Kidney (tissue), 14 donors: ENCODE results near the gene ADAMTS6. TPM values are rescaled to one million over a fixed set of nuclear protein-coding genes. Genes with fewer than 3 reads are reported as not detected.
"Not testable (repeated sequence)": the region's sequence is repeated elsewhere in the genome, so short reads cannot be mapped to it uniquely, and the experiment has no call there.

ENCODE experiments used
- DNase-seq, 5 donors: peaks; one replicate each; pipeline ENCODE4 v3.0.0-alpha.2; 2013 to 2020
- FAIRE-seq: peaks from 2 replicates; lab custom pipeline; 2012; peaks lifted over from hg19 to GRCh38; lab: Jason Lieb, UNC
- H3K27ac ChIP-seq, 2 donors: one replicate each; pipeline ENCODE4 v1.7.0; 2013; ENCODE audit warnings: low read depth in 2 of 2, low read length in 2 of 2, inconsistent platforms in 1 of 2
- H3K27me3 ChIP-seq: one replicate; pipeline ENCODE4 v1.7.1; 2013; ENCODE audit warnings: low read length, inconsistent platforms; ENCODE audit not compliant: control insufficient read depth, insufficient read depth
- H3K36me3 ChIP-seq, 3 donors: one replicate each; pipeline versions ENCODE4 v1.7.0 to v1.7.1; 2013; ENCODE audit warnings: low read length in 3 of 3, control low read depth in 1 of 3, inconsistent platforms in 1 of 3; ENCODE audit not compliant: insufficient read depth in 3 of 3, control insufficient read depth in 2 of 3
- H3K4me1 ChIP-seq, 3 donors: one replicate each; pipeline versions ENCODE4 v1.7.0 to v1.7.1; 2013; ENCODE audit warnings: low read length in 3 of 3, inconsistent platforms in 1 of 3, low read depth in 1 of 3; ENCODE audit not compliant: control insufficient read depth in 2 of 3, insufficient read depth in 2 of 3
- H3K4me3 ChIP-seq, 3 donors: one replicate each; pipeline versions ENCODE4 v1.7.0 to v1.8.1; 2013; ENCODE audit warnings: low read length in 3 of 3, control low read depth in 1 of 3, inconsistent platforms in 1 of 3
- H3K9ac ChIP-seq, 3 donors: one replicate each; pipeline versions ENCODE4 v1.7.0 to v1.7.1; 2013; ENCODE audit warnings: low read length in 3 of 3, control low read depth in 1 of 3, inconsistent platforms in 1 of 3
- H3K9me3 ChIP-seq, 3 donors: one replicate each; pipeline versions ENCODE4 v1.7.0 to v1.7.1; 2013; ENCODE audit warnings: low read length in 3 of 3, control low read depth in 1 of 3, inconsistent platforms in 1 of 3; ENCODE audit not compliant: control insufficient read depth in 2 of 3, insufficient read depth in 1 of 3
- intact Hi-C: fragments of 100-400 bp; cut with DNase I; formaldehyde crosslinking; loops from one replicate; pipeline ENCODE4 v1.11.1; 2022
- polyA plus RNA-seq: library from polyadenylated mRNA; stranded (reverse); fragments of 350-450 nt; fragmentation: Illumina TruSeq; extraction: RNeasy Lipid Tissue Mini Kit (QIAGEN cat#74804); gene quantifications from one replicate; pipeline ENCODE4 v1.2.3, GENCODE V29; 2014; ENCODE audit warnings: low read depth, low replicate concordance; ENCODE audit not compliant: insufficient read depth
- total RNA-seq: library from RNA; stranded (reverse); fragmentation: NEBNext Ultra II Directional; extraction: Animal tissue kit (Norgen Biotek cat#: 25700); gene quantifications from one replicate; pipeline ENCODE4 v1.2.1, GENCODE V29; 2021
- TF ChIP-seq, protein P1 (sequence below): IDR thresholded peaks from 3 replicates; pipeline ENCODE4 v1.5.1; 2012; ENCODE audit warnings: mild to moderate bottlenecking, moderate library complexity, borderline replicate concordance; ENCODE audit not compliant: insufficient read depth; ENCODE audit errors: extremely low read depth
- donor health status: control.
- donor health status: control.
- donor health status: control.
- donor health status: control.
- donor health status: control.
- donor health status: DM: yes; HTN: yes; CAD: no.
- donor health status: Normal renal cell carcinoma (clear cell type).

ADAMTS6 gene
- total and polyA plus RNA-seq, 2 donors from 2014 or later, result 0.32 to 6.7 TPM

- Histone ChIP-seq H3K36me3 (no peaks in the 10 kb centered on the region), H3K27ac (no peak overlapping the region), H3K9me3 (no peaks in the 10 kb centered on the region), H3K4me1 (no peaks in the 10 kb centered on the region), H3K4me3 (no peak overlapping the region), H3K9ac (no peak overlapping the region), H3K27me3 (no peaks in the 10 kb centered on the region)
- intact Hi-C loops, result loop anchor here (5.0 to 10.0 kb wide), 2 partner anchors 534 to 682 kb away; no protein-coding TSS in a partner anchor
- DNase-seq, result no peak
- no peak for FAIRE-seq
- TF ChIP-seq, protein P1, sequence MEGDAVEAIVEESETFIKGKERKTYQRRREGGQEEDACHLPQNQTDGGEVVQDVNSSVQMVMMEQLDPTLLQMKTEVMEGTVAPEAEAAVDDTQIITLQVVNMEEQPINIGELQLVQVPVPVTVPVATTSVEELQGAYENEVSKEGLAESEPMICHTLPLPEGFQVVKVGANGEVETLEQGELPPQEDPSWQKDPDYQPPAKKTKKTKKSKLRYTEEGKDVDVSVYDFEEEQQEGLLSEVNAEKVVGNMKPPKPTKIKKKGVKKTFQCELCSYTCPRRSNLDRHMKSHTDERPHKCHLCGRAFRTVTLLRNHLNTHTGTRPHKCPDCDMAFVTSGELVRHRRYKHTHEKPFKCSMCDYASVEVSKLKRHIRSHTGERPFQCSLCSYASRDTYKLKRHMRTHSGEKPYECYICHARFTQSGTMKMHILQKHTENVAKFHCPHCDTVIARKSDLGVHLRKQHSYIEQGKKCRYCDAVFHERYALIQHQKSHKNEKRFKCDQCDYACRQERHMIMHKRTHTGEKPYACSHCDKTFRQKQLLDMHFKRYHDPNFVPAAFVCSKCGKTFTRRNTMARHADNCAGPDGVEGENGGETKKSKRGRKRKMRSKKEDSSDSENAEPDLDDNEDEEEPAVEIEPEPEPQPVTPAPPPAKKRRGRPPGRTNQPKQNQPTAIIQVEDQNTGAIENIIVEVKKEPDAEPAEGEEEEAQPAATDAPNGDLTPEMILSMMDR, result no peak
Observed at GRCh38 chr5:65489119-65489518, 7.4 kb upstream of the ADAMTS6 start.

DNA sequence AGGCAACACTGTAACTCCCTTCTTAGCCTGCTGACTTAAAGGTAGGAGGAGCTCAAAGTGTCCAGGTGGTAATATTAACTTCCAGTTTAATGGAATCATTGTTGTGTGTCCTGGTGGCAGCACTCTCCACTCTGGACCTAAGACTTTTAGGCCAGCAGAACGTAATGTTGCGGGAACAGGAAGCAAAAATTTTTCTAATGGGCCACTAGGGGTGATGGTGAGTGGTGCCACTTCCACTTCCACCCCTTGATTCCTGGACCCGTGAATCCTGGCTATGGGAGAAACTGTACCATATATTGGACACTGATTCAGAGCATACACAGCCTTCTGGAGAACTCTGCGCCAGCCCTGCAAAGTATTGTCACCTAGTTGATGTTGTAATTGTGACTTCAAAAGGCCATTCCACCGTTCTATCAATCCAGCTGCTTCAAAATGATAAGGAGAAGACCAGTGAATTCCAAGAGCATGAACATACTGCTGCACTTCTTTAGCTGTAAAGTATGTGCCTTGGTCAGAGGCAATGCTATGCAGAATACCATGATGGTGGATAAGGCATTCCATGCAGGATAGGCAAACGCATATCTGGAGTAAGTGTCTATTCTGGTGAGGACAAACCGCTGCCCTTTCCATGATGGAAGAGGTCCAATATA lies 6.4 kb upstream of the ADAMTS6 start:
- not testable (repeated sequence) for FAIRE-seq, H3K9me3 ChIP-seq, H3K4me3 ChIP-seq, H3K4me1 ChIP-seq, DNase-seq, H3K36me3 ChIP-seq, H3K9ac ChIP-seq, H3K27me3 ChIP-seq, H3K27ac ChIP-seq
- intact Hi-C loops, result loop anchor here (5.0 to 10.0 kb wide), 2 partner anchors 533 to 681 kb away; no protein-coding TSS in a partner anchor

GRCh38 chr5:65486803-65487202 lies 5.1 kb upstream of the ADAMTS6 start:
- DNase-seq, H3K9ac ChIP-seq, H3K27me3 ChIP-seq, H3K4me3 ChIP-seq, H3K27ac ChIP-seq, H3K4me1 ChIP-seq, H3K9me3 ChIP-seq, H3K36me3 ChIP-seq, FAIRE-seq: not testable (repeated sequence)
- intact Hi-C loops, result loop anchor here (5.0 to 10.0 kb wide), 2 partner anchors 532 to 680 kb away; no protein-coding TSS in a partner anchor

GRCh38 chr5:65485405-65485804 lies 3.7 kb upstream of the ADAMTS6 start:
- Histone ChIP-seq H3K4me3 (no peak overlapping the region), H3K9me3 (no peaks in the 10 kb centered on the region), H3K36me3 (no peaks in the 10 kb centered on the region), H3K27ac (no peak overlapping the region), H3K27me3 (no peaks in the 10 kb centered on the region), H3K9ac (no peak overlapping the region), H3K4me1 (peaks cover 0 to 4% (median 0%) of the 10 kb centered on the region in 3 donors)
- peak in 2 of 5 donors; percentile 33 to 61 for DNase-seq
- TF ChIP-seq, protein P1, result no peak
- intact Hi-C loops, result loop anchor here (5.0 to 10.0 kb wide), 2 partner anchors 531 to 678 kb away; no protein-coding TSS in a partner anchor
- FAIRE-seq, result no peak
